Measurements from ENCODE around the gene CXCL5.

CXCL5 gene

GRCh38 chr4:73998040-73999011 lies at the start of gene CXCL5:
Gene CXCL5, minus strand, starts transcription at chr4:73998677. Its CDS starts 96 bp downstream, at chr4:73998581.
- FAIRE-seq (no peak), DNase-seq (ENCODE audit: low spot score) (no peak)

- no peak for FAIRE-seq
- no peak for DNase-seq (ENCODE audit: low spot score)
These were observed 48.7 kb upstream of the CXCL5 start for GRCh38 chr4:74047152-74047551.

GRCh38 chr4:74045772-74046171 lies 47.3 kb upstream of the CXCL5 start:
- DNase-seq (ENCODE audit: low spot score), result no peak
- no peak for FAIRE-seq

GRCh38 chr4:74045247-74045646 lies 46.8 kb upstream of the CXCL5 start:
- no peak for FAIRE-seq
- DNase-seq (ENCODE audit: low spot score), result no peak

GRCh38 chr4:74044677-74045076 lies 46.2 kb upstream of the CXCL5 start:
- DNase-seq (ENCODE audit: low spot score) (peak; percentile 12), FAIRE-seq (no peak)

GRCh38 chr4:74042681-74043080 lies 44.2 kb upstream of the CXCL5 start:
- no peak for FAIRE-seq
- DNase-seq (ENCODE audit: low spot score), result no peak

GRCh38 chr4:74041418-74041817 lies 42.9 kb upstream of the CXCL5 start:
- no peak for FAIRE-seq
- DNase-seq (ENCODE audit: low spot score), result no peak

GRCh38 chr4:74039315-74039763 lies 40.9 kb upstream of the CXCL5 start:
- DNase-seq (ENCODE audit: low spot score), result no peak
- FAIRE-seq, result peak; percentile 50

GRCh38 chr4:74038425-74039314 lies 40.2 kb upstream of the CXCL5 start, which contains the start of gene CXCL3:
Gene CXCL3, minus strand, starts transcription at chr4:74038689. Its CDS starts 78 bp downstream, at chr4:74038611.
- FAIRE-seq (peak; percentile 81), DNase-seq (ENCODE audit: low spot score) (peak; percentile 83)

GRCh38 chr4:74038086-74038424 lies 39.6 kb upstream of the CXCL5 start:
- no peak for FAIRE-seq
- no peak for DNase-seq (ENCODE audit: low spot score)

- DNase-seq (ENCODE audit: low spot score) (no peak), FAIRE-seq (no peak)
These were observed 38.8 kb upstream of the CXCL5 start for GRCh38 chr4:74037076-74037955.

- DNase-seq (ENCODE audit: low spot score) (no peak), FAIRE-seq (no peak)
These were observed 35.3 kb upstream of the CXCL5 start for GRCh38 chr4:74033739-74034138.

- DNase-seq (ENCODE audit: low spot score) (no peak), FAIRE-seq (no peak)
These were observed 33.6 kb upstream of the CXCL5 start for GRCh38 chr4:74032064-74032463.

- FAIRE-seq (no peak), DNase-seq (ENCODE audit: low spot score) (no peak)
These were observed 33.1 kb upstream of the CXCL5 start for GRCh38 chr4:74031576-74031975.

GRCh38 chr4:74030285-74030684 lies 31.8 kb upstream of the CXCL5 start:
- FAIRE-seq, result no peak
- DNase-seq (ENCODE audit: low spot score), result no peak

GRCh38 chr4:74028504-74028903 lies 30.0 kb upstream of the CXCL5 start:
- FAIRE-seq, result no peak
- no peak for DNase-seq (ENCODE audit: low spot score)

- FAIRE-seq, result no peak
These were observed 25.2 kb upstream of the CXCL5 start for GRCh38 chr4:74023709-74024108.

GRCh38 chr4:74021601-74022000 lies 23.1 kb upstream of the CXCL5 start:
- DNase-seq (ENCODE audit: low spot score) (no peak), FAIRE-seq (peak; percentile 5)

More at GRCh38 chr4:74023709-74024108, 25.2 kb upstream of the CXCL5 start:
- DNase-seq (ENCODE audit: low spot score), result no peak

GRCh38 chr4:74018771-74019170 lies 20.3 kb upstream of the CXCL5 start:
- DNase-seq (ENCODE audit: low spot score) (no peak), FAIRE-seq (no peak)

- DNase-seq (ENCODE audit: low spot score) (no peak), FAIRE-seq (no peak)
These were observed 19.6 kb upstream of the CXCL5 start for GRCh38 chr4:74018116-74018515.

GRCh38 chr4:74016068-74016467 lies 17.6 kb upstream of the CXCL5 start:
- FAIRE-seq, result no peak
- no peak for DNase-seq (ENCODE audit: low spot score)
